Right atrium auricular region (tissue), 2 donors: ENCODE measurements around the gene HNF1B. TPM values are rescaled to one million over a fixed set of nuclear protein-coding genes. Genes with fewer than 3 reads are reported as not detected.

ENCODE experiments used
- DNase-seq: peaks from one replicate; pipeline ENCODE4 v3.0.0-alpha.2; 2019; ENCODE audit warnings: low spot score
- H3K27ac ChIP-seq, 2 donors: fragments of 200-600 bp; sonication (generic); 1 replicate in 1 of 2; 2 replicates in 1 of 2; pipeline ENCODE4 v1.5.1; 2016 to 2019
- H3K27me3 ChIP-seq, 2 donors: fragments of 200-600 bp; sonication (generic); one replicate each; pipeline versions ENCODE4 v1.5.1 to v1.6.0; 2017 to 2019
- H3K36me3 ChIP-seq: fragments of 200-600 bp; sonication (generic); one replicate; pipeline ENCODE4 v1.5.1; 2016
- H3K4me1 ChIP-seq, 2 donors: fragments of 200-600 bp; sonication (generic); one replicate each; pipeline versions ENCODE4 v1.5.1 to v1.6.0; 2017 to 2019
- H3K4me3 ChIP-seq, 2 donors: fragments of 200-600 bp; sonication (generic); 1 replicate in 1 of 2; 2 replicates in 1 of 2; pipeline ENCODE4 v1.5.1; 2017 to 2019; ENCODE audit warnings: mild to moderate bottlenecking in 1 of 2, moderate library complexity in 1 of 2
- H3K9me3 ChIP-seq, 2 donors: fragments of 200-600 bp; sonication (generic); one replicate each; pipeline ENCODE4 v1.5.1; 2019
- total RNA-seq, 2 donors: library from RNA; depleted of rRNA; stranded (reverse); fragments of >200 nt; gene quantifications; one replicate each; pipeline ENCODE4 v1.1.0, GENCODE V29; 2016
- TF ChIP-seq, protein P1 (sequence below), 2 donors: fragments of 200-600 bp; sonication (generic); IDR thresholded peaks; one replicate each; pipeline ENCODE4 v1.5.1; 2019; ENCODE audit warnings: antibody characterized with exemption in 2 of 2

HNF1B gene
- total RNA-seq, 2 donors from 2014 or later: not detected

DNA sequence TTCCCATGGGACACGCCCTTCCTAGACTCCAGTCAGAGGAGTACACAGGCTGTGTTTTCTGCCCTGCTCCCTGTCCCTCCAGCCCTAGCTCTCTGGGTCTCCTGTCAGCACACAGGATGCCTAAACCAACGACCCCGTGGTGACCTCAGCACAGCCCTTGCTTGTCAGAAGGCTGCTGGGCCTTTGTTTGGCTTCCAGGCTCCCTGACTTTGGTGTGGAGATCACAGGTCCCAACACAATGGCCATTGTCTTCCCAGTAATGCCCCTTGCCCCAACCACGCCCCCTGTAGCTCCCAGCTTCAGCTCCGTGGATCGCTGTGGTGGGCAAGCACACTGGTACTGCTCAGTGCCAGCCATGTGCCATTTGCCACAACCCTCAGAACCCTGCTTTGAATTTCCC, 15.0 kb downstream of the HNF1B start:
- H3K27me3 ChIP-seq: no peaks in the 10 kb centered on the region
- no peaks in the 10 kb centered on the region for H3K4me1 ChIP-seq
- DNase-seq: no peak
- H3K4me3 ChIP-seq: no peak overlapping the region
- no peaks in the 10 kb centered on the region for H3K36me3 ChIP-seq
- no peak overlapping the region for H3K27ac ChIP-seq
- TF ChIP-seq, protein P1, sequence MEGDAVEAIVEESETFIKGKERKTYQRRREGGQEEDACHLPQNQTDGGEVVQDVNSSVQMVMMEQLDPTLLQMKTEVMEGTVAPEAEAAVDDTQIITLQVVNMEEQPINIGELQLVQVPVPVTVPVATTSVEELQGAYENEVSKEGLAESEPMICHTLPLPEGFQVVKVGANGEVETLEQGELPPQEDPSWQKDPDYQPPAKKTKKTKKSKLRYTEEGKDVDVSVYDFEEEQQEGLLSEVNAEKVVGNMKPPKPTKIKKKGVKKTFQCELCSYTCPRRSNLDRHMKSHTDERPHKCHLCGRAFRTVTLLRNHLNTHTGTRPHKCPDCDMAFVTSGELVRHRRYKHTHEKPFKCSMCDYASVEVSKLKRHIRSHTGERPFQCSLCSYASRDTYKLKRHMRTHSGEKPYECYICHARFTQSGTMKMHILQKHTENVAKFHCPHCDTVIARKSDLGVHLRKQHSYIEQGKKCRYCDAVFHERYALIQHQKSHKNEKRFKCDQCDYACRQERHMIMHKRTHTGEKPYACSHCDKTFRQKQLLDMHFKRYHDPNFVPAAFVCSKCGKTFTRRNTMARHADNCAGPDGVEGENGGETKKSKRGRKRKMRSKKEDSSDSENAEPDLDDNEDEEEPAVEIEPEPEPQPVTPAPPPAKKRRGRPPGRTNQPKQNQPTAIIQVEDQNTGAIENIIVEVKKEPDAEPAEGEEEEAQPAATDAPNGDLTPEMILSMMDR (IDR thresholded peaks at IDR 0.05): no peak
- no peaks in the 10 kb centered on the region for H3K9me3 ChIP-seq

DNA sequence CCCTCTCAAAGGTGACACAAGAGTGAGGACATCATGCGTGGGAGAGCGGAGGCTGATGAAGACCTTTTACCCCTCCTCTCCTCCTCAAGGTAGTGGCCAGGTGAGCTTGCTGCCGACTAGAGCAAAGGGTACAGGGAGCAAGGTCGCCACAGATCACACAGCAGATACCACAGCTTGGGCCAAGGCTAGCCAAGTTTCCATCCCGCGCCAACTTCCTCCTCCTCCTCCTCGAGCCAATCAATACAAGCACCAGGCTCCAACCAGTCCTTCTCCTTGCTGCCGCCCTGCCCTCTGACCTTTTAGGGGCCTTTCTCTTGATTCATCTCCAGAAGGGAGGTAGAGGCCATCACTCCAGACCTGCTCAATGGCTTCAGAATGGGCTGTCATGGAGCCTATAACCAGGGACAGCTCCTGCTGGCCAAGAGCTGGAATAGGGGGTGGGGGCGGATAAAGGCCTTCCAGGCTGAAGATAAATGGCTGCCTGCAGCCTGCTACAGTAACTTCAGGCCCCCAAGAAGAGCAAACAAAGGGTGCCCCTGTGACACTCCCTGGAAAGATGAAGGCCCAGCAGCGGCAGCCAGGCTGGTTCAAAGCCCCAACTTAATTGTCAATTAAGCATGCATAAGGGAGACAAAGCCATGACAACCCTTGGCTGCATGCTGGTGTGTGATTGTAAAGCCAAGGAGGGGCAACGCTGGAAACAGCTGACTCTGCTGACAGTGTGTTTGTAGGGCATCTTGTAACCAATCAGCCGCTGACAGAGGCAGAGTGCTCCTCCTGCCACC, 17.8 kb downstream of the HNF1B start:
- TF ChIP-seq, protein P1 (IDR thresholded peaks at IDR 0.05): no peak

DNA sequence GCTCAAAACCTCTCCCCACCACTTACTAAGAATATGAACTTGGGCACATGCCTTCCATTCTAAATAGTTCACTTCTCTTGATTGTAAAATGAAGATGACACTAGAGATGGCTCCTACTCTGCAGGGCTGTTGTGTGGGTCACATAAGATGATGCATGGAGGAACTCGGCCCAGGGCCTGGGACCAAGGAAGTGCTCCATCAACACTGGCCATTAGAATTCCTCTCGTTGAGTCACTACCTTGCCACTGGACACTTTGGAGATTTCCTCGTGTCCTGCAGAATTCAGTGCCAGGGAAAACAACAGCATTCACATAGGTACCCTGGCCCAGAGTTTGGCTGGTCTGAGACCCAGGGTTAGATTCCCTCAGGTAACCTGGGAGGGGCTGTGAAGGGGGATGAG, 18.6 kb downstream of the HNF1B start:
- no peak for DNase-seq
- TF ChIP-seq, protein P1 (IDR thresholded peaks at IDR 0.05): no peak
- Histone ChIP-seq H3K9me3 (no peaks in the 10 kb centered on the region), H3K4me1 (no peaks in the 10 kb centered on the region), H3K4me3 (no peak overlapping the region), H3K27me3 (no peaks in the 10 kb centered on the region), H3K27ac (no peak overlapping the region), H3K36me3 (no peaks in the 10 kb centered on the region)

More for the DNA sequence above, 17.8 kb downstream of the HNF1B start:
- Histone ChIP-seq H3K4me1 (no peaks in the 10 kb centered on the region), H3K4me3 (no peak overlapping the region), H3K9me3 (no peaks in the 10 kb centered on the region), H3K27ac (no peak overlapping the region), H3K36me3 (no peaks in the 10 kb centered on the region), H3K27me3 (no peaks in the 10 kb centered on the region)
- no peak for DNase-seq

DNA sequence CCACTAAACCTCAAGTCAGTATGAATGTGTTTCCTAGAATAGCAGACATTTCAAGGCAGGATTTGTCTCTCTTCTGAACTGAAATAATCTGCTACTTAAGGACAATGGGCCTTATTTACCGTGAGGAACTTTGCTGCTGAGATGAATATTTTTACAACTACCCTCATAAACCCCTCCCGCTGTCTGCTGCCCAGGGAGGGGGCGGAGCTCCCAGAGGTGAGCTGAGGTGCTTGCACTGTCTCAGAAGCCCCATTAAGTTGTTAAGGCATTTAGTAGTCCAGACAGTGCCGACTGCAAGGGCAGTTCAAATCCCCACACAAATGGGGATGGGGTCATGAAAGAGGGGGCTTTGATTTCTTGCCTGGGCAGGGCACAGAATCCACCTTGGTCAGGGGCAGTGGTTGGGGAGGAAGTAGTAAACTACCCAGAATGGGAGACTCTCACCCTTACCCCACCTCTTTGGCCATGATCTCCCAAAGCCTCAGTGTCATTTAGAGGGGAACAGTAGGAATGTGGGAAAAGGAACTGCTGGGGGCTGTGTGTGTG, 19.2 kb downstream of the HNF1B start:
- no peak for DNase-seq
- no peaks in the 10 kb centered on the region for H3K27me3 ChIP-seq
- H3K4me1 ChIP-seq: no peaks in the 10 kb centered on the region
- H3K4me3 ChIP-seq: no peak overlapping the region
- H3K36me3 ChIP-seq: no peaks in the 10 kb centered on the region
- TF ChIP-seq, protein P1 (IDR thresholded peaks at IDR 0.05): no peak
- no peaks in the 10 kb centered on the region for H3K9me3 ChIP-seq
- no peak overlapping the region for H3K27ac ChIP-seq

DNA sequence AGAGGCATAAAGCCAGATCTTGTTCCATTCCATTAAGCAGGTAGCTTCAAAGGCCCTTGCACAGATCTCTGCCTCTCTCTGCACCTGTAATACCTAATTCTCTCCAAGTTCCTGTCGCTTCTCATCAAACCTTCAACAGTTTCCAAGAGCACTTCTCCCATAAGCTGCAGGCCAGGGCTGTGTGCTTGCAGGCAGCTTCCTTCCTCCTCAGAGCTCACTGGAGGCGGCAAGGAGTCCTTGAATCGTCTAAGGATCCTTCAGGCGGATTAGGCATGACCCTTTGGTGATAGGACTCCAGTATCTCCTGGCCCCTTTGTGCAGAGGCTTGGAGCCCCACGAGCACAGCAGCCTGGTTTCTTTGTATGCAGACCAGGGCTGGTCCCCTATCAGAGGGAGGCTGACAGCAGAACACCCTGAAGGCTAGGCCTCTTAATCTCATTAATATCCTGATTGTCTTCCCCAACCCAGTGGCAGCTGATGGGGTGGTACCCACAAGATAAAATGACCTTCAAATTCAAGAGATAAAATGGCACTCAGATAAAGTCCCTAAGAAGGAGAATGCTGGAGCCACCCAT, 19.8 kb downstream of the HNF1B start:
- no peak for DNase-seq
- Histone ChIP-seq H3K4me3 (no peak overlapping the region), H3K4me1 (no peaks in the 10 kb centered on the region), H3K27ac (no peak overlapping the region), H3K9me3 (no peaks in the 10 kb centered on the region), H3K36me3 (no peaks in the 10 kb centered on the region), H3K27me3 (no peaks in the 10 kb centered on the region)
- TF ChIP-seq, protein P1 (IDR thresholded peaks at IDR 0.05): no peak
